Middle frontal gyrus (tissue), 1 donor: ENCODE measurements around the gene ADSL.
A peak's percentile ranks its signal among the peaks of the same experiment; 100 is the strongest.

Source experiments
- DNase-seq: peaks from one replicate; pipeline ENCODE4 v3.0.0-alpha.2; 2015; ENCODE audit warnings: low spot score; ENCODE audit errors: extremely low spot score

ADSL gene

DNA sequence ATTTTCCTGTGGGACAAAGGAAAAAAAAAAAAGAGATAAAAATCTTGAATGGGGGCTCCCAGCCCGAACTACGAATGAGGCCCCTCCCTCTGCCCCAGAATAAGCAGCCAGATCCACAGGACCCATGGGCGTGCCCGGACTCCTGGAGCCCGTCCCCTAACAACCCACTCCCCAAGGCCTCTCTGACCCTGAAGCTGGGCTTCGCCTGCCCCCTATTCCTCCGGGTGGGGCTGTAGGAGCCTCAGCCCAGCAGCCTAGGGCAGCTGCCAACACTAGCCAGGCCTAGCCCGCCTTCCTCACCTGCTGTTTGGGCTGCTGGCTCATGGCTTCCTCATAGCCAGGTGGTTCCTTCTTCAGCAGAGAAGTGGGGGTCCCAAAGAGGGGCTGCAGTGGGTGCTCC is 70.7 kb downstream of the ADSL start:
- no peak for DNase-seq

DNA sequence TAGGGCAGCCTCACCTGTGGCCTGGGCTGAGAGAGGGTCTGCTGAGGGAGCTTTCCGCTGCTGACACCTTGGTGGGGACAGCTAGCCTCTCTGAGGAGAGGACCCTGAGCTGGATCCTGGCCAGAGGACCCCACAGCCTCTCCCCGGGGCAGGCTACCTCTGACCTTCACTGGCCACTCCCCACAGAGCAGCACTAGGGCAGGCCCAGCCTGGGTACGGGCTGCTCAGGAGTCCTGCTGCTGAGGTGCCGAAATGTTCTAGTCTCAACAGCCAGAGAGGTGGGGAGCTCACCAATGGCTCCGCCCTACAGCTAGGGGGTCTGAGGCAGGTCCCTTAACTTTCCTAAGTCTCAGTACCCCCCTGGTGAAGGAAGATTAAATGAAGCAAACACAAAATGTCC is 71.6 kb downstream of the ADSL start:
- no peak for DNase-seq

GRCh38 chr22:40418366-40419201 is 72.3 kb downstream of the ADSL start:
- DNase-seq, result no peak

GRCh38 chr22:40419718-40420117 is 73.4 kb downstream of the ADSL start:
- DNase-seq, result no peak

- DNase-seq, result no peak
These were observed 74.2 kb downstream of the ADSL start for GRCh38 chr22:40420341-40421081.

GRCh38 chr22:40421082-40421350 is 74.7 kb downstream of the ADSL start:
- no peak for DNase-seq

- DNase-seq, result no peak
These were observed 75.6 kb downstream of the ADSL start for GRCh38 chr22:40421941-40422340.

DNA sequence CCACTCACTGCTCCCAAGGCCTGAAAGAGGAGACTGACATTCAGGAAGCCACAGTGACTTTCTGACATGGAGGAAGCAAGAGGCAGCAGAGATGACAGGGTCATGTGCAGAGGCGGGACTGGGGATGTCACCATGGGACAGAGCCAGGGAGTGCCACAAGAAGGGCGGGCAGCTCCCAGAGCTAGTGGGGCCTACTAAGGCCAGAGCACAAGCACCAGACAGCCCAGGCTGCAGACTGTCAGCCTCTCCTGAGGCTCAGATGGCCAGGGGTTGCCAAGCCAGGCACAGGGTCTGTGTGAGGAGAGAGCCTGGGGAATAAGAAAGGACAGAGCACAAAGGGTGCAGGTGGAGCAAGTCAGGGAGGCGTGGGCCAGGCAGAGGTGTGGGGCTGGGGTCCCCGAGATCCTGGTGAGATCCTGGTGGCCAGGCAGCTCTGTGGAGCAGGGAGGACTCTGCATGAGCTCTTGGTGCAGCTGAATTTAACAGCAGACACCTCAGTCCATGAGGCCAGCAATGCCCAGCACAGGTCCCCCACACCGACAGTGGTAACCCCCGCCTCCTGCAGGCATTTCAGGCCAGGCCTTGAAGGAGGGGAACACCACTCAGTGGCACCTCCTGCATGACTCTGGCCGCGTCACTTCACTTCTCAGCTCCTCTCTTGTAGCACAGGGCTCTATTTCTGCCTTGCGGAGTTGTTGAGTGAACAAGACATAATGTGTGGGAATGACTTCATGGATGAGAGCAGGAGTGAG is 76.4 kb downstream of the ADSL start:
- no peak for DNase-seq

DNA sequence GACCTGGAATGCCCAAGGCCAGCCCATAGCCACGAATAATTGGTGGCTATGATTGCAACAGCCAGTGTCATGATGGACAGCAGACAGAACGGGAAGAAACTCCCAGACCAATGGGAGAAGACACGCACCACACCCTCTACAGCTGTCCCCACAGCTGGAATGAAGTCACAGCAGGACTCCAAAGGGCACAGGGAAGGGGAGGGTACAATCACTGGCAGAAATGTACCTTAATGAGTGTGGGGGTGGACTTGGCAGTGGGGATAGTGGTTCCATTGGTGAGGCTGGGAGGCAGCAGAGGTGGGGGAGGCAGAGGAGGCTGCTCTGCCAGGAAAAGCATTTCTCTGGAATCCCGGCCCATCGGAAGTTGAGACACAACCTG is 77.0 kb downstream of the ADSL start:
- no peak for DNase-seq

- no peak for DNase-seq
These were observed 77.8 kb downstream of the ADSL start for GRCh38 chr22:40423882-40424640.

DNA sequence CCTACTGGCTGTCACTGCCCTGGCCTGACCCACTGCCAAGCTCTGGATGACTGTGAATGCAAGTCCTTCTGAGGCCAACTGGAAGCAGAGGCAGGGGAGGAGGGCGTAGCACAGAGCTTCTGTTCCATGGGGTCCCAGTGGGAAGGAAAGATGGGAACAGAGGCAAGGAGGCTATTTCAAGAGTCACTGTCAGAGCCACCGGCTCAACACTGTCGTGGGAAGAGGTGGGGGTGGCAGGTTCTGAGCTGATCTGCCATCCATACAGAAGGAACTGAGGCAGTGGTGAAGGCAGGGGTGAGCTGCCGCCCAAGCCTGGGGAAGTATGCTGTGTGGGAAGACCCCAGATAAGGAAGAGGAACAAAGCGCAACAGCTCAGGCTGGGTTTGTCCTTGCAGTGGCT is 78.8 kb downstream of the ADSL start:
- no peak for DNase-seq

DNA sequence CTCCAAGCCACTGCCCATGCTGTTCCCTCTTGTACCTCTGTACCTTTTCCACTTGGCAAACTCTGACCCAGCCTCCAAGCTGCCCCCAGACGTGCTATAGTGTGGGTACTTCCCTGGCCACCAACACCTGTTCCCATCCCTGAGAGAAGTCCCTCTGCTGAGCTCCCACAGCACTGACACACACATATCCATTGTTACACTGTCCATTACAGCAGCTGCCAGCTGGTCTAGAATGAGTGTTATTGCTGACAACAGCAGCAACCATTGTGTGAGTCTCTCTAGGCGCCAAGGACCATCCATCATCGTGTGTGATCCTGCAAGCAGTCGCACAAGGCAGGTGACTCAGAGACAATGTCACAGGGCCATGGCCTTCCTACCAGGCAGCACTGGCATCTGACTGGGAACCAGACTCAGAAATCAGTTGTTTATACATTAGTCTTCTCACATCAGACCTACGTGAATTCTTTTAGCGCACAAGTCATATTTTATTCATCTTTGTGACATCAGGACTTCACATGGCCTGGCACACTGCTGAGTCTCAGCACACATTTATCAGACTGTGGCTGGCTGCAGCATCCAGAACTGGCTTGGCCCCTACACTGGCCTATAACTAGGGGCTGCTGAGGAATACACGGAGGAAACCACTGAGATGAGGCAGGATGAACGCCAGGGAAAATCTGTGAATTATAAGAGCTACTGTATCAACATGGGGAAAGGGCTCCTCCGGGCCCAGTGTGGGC is 80.5 kb downstream of the ADSL start:
- DNase-seq, result peak; percentile 66

GRCh38 chr22:40428796-40429195 is 82.5 kb downstream of the ADSL start:
- DNase-seq, result no peak

DNA sequence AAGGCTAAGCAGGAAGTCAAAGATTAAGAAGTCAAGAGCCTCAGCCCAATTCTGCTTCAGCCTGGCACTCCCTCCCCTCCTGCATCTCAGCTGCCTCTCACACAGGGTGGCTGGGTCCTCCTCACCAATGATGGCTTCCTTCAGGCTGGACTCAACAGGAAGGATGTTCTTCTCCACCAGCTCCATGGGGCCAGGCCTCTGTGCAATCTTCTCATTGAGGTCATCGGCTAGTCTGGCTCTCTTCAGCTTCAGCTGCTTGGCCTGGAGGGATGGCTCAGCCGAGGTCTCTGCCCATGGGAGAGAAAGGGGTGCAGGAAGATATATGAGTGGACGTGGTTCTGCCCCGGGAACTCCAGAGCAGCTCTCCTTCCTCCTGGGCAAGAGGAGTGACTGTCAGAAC is 83.2 kb downstream of the ADSL start:
- no peak for DNase-seq

- DNase-seq, result no peak
These were observed 84.7 kb downstream of the ADSL start for GRCh38 chr22:40430991-40431390.

DNA sequence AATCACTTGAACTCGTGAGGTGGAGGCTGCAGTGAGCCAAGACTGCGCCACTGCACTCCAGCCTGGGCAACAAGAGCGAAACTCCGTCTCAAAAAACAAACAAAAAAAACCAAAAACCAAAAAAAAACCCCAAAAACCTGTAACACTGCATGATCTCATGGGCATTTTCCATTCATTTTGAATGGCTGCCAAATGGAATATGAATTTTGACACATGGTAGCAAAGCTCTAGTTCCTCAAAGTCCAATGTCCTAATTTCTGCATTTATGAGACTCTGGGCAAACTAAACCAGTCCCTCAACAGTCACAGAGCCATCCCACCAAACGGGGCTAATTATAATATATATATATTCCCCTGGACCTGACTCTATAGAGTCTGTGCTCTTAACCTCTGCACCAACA is 85.9 kb downstream of the ADSL start:
- no peak for DNase-seq

- no peak for DNase-seq
These were observed 86.3 kb downstream of the ADSL start for GRCh38 chr22:40432625-40433024.

- no peak for DNase-seq
These were observed 87.3 kb downstream of the ADSL start for GRCh38 chr22:40433416-40434090.

DNA sequence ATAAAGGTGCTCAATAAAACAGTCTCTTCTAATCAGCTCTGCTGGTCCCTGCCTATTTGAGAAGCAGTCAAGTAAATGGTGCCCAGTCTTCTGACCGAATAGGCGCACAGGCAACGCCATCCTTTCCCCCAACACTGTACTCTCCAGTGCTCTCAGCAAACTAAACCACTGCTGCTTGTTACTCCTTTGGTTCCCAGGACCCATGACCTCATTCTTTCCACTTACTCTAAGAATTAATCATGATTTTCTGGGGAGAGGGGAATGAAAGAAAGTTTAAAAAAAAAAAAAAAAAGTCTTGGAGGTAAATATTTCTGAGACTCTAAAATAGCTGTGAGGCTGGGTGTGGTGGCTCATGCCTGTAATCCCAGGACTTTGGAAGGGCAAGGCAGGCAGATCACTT is 87.8 kb downstream of the ADSL start:
- no peak for DNase-seq

DNA sequence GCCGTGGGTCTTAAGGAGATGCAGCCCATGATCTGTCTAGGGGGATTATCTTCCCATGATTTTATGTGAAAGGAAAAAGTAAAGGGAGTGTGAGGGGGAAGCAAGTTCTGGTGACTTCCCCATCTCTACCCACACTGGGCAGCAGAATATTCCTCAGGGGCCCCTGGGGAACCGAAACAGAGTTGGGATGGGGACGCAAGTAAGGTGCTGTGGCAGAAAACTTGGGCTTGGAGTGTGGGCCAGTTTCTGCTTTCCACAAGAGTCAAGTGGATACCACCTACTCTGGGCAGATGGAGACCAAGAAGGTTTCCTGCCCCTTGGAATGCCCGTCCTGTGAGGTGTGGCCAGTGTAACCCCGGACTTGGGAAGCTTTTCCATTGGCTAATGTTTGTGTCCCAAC is 88.4 kb downstream of the ADSL start:
- DNase-seq, result no peak
